Forelimb muscle (tissue), 1 donor: ENCODE results near the gene TRAPPC4. TPM values are rescaled to one million over a fixed set of nuclear protein-coding genes. Genes with fewer than 3 reads are reported as not detected.
"Not testable (repeated sequence)": the region's sequence is repeated elsewhere in the genome, so short reads cannot be mapped to it uniquely, and the experiment has no call there.

Experiments used
- DNase-seq: peaks from one replicate; pipeline ENCODE4 v3.0.0-alpha.2; 2013; ENCODE audit warnings: low read depth
- polyA plus RNA-seq: library from polyadenylated mRNA; unstranded; fragments of 120-200 nt; gene quantifications from one replicate; pipeline ENCODE4 v1.2.1, GENCODE V29; 2013; ENCODE audit not compliant: insufficient read length

TRAPPC4 gene
- polyA plus RNA-seq, 1 donor: 41.5 TPM

GRCh38 chr11:119033421-119033820 lies 14.9 kb downstream of the TRAPPC4 start:
- not testable (repeated sequence) for DNase-seq

- DNase-seq: no peak
Observed at GRCh38 chr11:119034813-119035212, 16.2 kb downstream of the TRAPPC4 start.

GRCh38 chr11:119038884-119039283 lies 20.3 kb downstream of the TRAPPC4 start:
- no peak for DNase-seq

- not testable (repeated sequence) for DNase-seq
Observed at GRCh38 chr11:119039471-119039870, 20.9 kb downstream of the TRAPPC4 start.

- no peak for DNase-seq
Observed at GRCh38 chr11:119041821-119042514, 23.4 kb downstream of the TRAPPC4 start.

- DNase-seq: no peak
Observed at GRCh38 chr11:119042927-119043326, 24.4 kb downstream of the TRAPPC4 start.

GRCh38 chr11:119044708-119045107 lies 26.1 kb downstream of the TRAPPC4 start:
- no peak for DNase-seq

- no peak for DNase-seq
Observed at GRCh38 chr11:119046489-119046888, 27.9 kb downstream of the TRAPPC4 start.

GRCh38 chr11:119047205-119047604 lies 28.6 kb downstream of the TRAPPC4 start:
- DNase-seq: no peak

GRCh38 chr11:119048644-119049043 lies 30.1 kb downstream of the TRAPPC4 start:
- no peak for DNase-seq

GRCh38 chr11:119049081-119049480 lies 30.5 kb downstream of the TRAPPC4 start:
- DNase-seq: no peak

GRCh38 chr11:119051440-119052162 lies 33.0 kb downstream of the TRAPPC4 start:
- no peak for DNase-seq

- no peak for DNase-seq
Observed at GRCh38 chr11:119052163-119052814, 33.7 kb downstream of the TRAPPC4 start.

- no peak for DNase-seq
Observed at GRCh38 chr11:119054418-119054817, 35.9 kb downstream of the TRAPPC4 start.

GRCh38 chr11:119055901-119056300 lies 37.3 kb downstream of the TRAPPC4 start:
- no peak for DNase-seq

- no peak for DNase-seq
Observed at GRCh38 chr11:119056421-119056999, 37.9 kb downstream of the TRAPPC4 start.

GRCh38 chr11:119057000-119057769 lies 38.6 kb downstream of the TRAPPC4 start, which contains the start of gene HYOU1:
Gene HYOU1, minus strand, starts transcription at chr11:119057205. Its CDS starts 1,045 bp downstream, at chr11:119056160.
- DNase-seq: peak; percentile 65

GRCh38 chr11:119059128-119059527 lies 40.6 kb downstream of the TRAPPC4 start:
- DNase-seq: not testable (repeated sequence)

GRCh38 chr11:119061256-119061655 lies 42.7 kb downstream of the TRAPPC4 start:
- DNase-seq: no peak

- no peak for DNase-seq
Observed at GRCh38 chr11:119062779-119063178, 44.2 kb downstream of the TRAPPC4 start.

GRCh38 chr11:119065369-119065768 lies 46.8 kb downstream of the TRAPPC4 start:
- DNase-seq: no peak
